ENCODE data around the gene PFKFB3.
A peak's percentile ranks its signal among the peaks of the same experiment; 100 is the strongest.

Gene PFKFB3

DNA sequence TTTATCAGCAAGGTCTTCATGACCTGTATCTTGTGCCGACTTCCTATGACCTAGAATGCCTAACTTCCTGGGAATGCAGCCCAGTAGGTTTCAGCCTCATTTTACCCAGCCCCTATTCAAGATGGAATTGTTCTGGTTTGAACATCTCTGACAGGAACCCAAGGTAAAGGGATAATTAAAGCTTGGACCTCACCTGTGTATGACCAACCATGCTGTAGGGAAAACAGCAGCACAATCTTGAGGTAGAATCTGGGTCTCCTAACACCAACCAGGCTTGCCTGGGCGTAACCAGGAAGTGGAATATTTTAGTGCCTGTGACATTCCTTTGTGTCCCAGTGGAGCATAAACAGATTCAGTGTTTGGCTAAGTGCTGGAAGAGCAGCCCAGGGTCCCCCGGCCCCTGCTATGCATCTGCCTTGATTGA is 94.1 kb downstream of the PFKFB3 start:
- TF ChIP-seq, protein P1, sequence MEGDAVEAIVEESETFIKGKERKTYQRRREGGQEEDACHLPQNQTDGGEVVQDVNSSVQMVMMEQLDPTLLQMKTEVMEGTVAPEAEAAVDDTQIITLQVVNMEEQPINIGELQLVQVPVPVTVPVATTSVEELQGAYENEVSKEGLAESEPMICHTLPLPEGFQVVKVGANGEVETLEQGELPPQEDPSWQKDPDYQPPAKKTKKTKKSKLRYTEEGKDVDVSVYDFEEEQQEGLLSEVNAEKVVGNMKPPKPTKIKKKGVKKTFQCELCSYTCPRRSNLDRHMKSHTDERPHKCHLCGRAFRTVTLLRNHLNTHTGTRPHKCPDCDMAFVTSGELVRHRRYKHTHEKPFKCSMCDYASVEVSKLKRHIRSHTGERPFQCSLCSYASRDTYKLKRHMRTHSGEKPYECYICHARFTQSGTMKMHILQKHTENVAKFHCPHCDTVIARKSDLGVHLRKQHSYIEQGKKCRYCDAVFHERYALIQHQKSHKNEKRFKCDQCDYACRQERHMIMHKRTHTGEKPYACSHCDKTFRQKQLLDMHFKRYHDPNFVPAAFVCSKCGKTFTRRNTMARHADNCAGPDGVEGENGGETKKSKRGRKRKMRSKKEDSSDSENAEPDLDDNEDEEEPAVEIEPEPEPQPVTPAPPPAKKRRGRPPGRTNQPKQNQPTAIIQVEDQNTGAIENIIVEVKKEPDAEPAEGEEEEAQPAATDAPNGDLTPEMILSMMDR (conservative IDR thresholded peaks at IDR 0.05; ENCODE audit: low read depth), result no peak
- H3K27ac ChIP-seq, result no peak overlapping the region
- no peak for DNase-seq (ENCODE audit: low spot score)
- POLR2A ChIA-PET (ENCODE audit: low non-redundant PET), result no interaction called here
- CTCF ChIA-PET, result no interaction called here

DNA sequence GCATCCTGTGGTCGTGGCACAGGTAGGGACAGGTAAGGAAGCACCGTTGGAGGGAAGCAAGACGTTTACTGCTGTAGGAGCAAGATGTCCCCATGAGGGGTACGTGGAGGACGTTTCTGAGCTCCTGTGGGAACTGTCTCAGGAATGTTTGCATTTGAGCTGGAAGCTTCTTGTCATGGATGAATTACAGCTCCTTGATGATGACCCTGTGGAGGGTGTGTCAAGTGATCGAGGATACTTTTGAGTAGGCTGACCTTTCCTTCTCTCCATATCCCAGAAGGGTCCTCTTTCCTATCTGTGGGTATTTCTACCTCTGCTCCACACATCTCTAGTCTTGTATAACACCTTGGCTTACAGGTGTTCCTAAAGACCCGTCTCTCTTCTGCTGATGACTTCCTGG is 94.8 kb downstream of the PFKFB3 start:
- CTCF ChIA-PET, result no interaction called here

DNA sequence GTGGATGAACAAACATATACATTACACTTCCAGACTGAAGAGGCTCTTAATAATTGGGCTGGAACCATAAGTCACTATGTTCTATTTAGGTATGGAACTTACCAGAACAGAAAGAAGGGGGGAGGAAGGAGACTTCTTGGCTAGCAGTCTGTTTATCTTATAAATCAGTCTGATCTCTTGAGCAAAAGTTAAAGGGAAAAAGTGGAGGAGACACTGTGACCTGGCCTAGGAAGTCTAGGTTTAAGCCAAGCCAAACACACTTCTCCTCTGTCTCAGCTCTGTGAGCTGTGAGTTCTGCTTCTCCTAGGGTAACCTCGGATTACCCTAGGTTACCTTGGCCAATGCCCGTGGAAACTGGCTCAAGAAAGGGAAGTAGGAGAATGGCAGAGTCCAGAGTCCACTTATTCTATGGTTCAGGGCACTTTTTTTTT is 95.2 kb downstream of the PFKFB3 start:
- ChIA-PET POLR2A (ENCODE audit: low non-redundant PET) (no interaction called here), CTCF (interaction anchor here (0.6 kb wide), 1 partner anchor 959 kb away, joined by 4 read pairs; no protein-coding TSS in a partner anchor)
- TF ChIP-seq, protein P1 (conservative IDR thresholded peaks at IDR 0.05; ENCODE audit: low read depth), result no peak
- no peak overlapping the region for H3K27ac ChIP-seq
- no peak for DNase-seq (ENCODE audit: low spot score)

More for the DNA sequence above, 94.8 kb downstream of the PFKFB3 start:
- DNase-seq (ENCODE audit: low spot score), result no peak
- H3K27ac ChIP-seq, result no peak overlapping the region
- POLR2A ChIA-PET (ENCODE audit: low non-redundant PET), result no interaction called here
- TF ChIP-seq, protein P1 (conservative IDR thresholded peaks at IDR 0.05; ENCODE audit: low read depth), result no peak

DNA sequence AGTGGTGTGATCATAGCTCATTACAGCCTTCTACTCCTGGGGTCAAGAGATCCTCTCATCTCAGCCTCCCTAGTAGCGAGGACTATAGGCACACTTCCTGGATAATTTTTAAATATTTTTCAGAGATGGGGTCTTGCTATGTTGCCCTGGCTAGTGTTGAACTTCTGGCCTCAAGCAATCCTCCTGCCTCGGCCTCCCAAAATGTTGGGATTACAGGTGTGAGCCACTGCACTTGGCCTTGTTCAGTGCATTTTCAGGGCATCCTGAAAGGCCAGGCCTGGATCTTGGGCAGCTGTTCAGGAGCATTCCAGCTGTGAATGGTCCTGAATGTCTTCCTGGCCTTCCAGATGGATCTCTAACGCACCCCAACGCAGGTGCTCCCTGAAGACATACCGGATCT is 95.7 kb downstream of the PFKFB3 start:
- CTCF ChIA-PET, result interaction anchor here (0.5 to 0.6 kb wide), 3 partner anchors 8 to 959 kb away, joined by 3 to 4 read pairs (median 3); no protein-coding TSS in a partner anchor
- no peak for DNase-seq (ENCODE audit: low spot score)
- peak overlapping the region; percentile 44; the same call in 1 of the 2 replicates for H3K27ac ChIP-seq
- POLR2A ChIA-PET (ENCODE audit: low non-redundant PET), result no interaction called here
- TF ChIP-seq, protein P1 (conservative IDR thresholded peaks at IDR 0.05; ENCODE audit: low read depth), result no peak

DNA sequence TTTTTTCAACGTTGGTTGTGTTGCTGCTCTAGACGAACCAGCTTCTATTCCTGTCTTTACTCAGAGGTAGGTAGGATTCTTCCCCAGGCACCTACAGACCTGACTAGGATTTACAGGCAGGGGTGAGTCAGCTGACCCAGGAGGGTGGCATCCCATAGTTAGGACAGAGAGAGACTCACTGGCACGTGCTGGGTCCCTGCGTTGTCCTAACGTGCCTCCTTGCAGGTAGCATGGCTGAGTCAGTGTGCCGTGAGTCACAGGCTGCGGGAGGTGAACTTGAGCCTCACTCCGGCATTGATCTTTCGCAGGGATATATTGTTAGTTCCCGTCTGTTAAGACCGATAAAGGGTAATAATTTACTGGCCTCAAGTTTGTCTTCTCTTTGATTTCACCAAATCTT is 96.5 kb downstream of the PFKFB3 start:
- TF ChIP-seq, protein P1 (conservative IDR thresholded peaks at IDR 0.05; ENCODE audit: low read depth), result no peak
- ChIA-PET POLR2A (ENCODE audit: low non-redundant PET) (interaction anchor here (0.5 kb wide), 1 partner anchor 1639 kb away, joined by 3 read pairs; no protein-coding TSS in a partner anchor), CTCF (interaction anchor here (0.5 to 0.6 kb wide), 2 partner anchors 9 to 146 kb away, joined by 3 read pairs; no protein-coding TSS in a partner anchor)
- H3K27ac ChIP-seq, result peak overlapping the region; percentile 64
- peak; percentile 97 for DNase-seq (ENCODE audit: low spot score)

DNA sequence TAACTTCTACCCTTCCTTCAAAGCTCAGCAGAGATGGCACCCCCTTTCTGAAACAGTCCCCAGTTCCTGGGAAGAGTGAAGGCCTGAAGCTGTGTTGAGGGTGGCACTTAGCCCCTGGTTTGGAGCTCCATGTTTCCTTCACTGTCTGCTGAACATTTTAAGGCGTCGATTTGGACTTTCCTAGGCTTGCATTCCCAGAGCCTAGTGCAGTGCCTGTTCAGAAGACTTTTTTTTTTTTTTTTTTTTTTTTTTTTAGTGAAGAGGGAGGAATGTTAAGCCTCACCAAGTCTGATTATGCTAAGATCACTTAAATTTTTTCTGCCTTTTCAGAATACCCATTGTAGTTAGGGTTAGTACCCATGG is 97.0 kb downstream of the PFKFB3 start:
- CTCF ChIA-PET, result no interaction called here
- peak overlapping the region; percentile 64 for H3K27ac ChIP-seq
- TF ChIP-seq, protein P1 (conservative IDR thresholded peaks at IDR 0.05; ENCODE audit: low read depth), result no peak

More for the DNA sequence above, 97.0 kb downstream of the PFKFB3 start:
- POLR2A ChIA-PET (ENCODE audit: low non-redundant PET), result no interaction called here
- no peak for DNase-seq (ENCODE audit: low spot score)
